Kidney (tissue), 14 donors: Measurements from ENCODE around the gene GARIN5A. TPM values are rescaled to one million over a fixed set of nuclear protein-coding genes. Genes with fewer than 3 reads are reported as not detected.
"Not testable (repeated sequence)": the region's sequence is repeated elsewhere in the genome, so short reads cannot be mapped to it uniquely, and the experiment has no call there.

Experiments used
- DNase-seq, 5 donors: peaks; one replicate each; pipeline ENCODE4 v3.0.0-alpha.2; 2013 to 2020
- FAIRE-seq: peaks from 2 replicates; lab custom pipeline; 2012; peaks lifted over from hg19 to GRCh38; lab: Jason Lieb, UNC
- H3K27ac ChIP-seq, 2 donors: one replicate each; pipeline ENCODE4 v1.7.0; 2013; ENCODE audit warnings: low read depth in 2 of 2, low read length in 2 of 2, inconsistent platforms in 1 of 2
- H3K27me3 ChIP-seq: one replicate; pipeline ENCODE4 v1.7.1; 2013; ENCODE audit warnings: low read length, inconsistent platforms; ENCODE audit not compliant: control insufficient read depth, insufficient read depth
- H3K36me3 ChIP-seq, 3 donors: one replicate each; pipeline versions ENCODE4 v1.7.0 to v1.7.1; 2013; ENCODE audit warnings: low read length in 3 of 3, control low read depth in 1 of 3, inconsistent platforms in 1 of 3; ENCODE audit not compliant: insufficient read depth in 3 of 3, control insufficient read depth in 2 of 3
- H3K4me1 ChIP-seq, 3 donors: one replicate each; pipeline versions ENCODE4 v1.7.0 to v1.7.1; 2013; ENCODE audit warnings: low read length in 3 of 3, inconsistent platforms in 1 of 3, low read depth in 1 of 3; ENCODE audit not compliant: control insufficient read depth in 2 of 3, insufficient read depth in 2 of 3
- H3K4me3 ChIP-seq, 3 donors: one replicate each; pipeline versions ENCODE4 v1.7.0 to v1.8.1; 2013; ENCODE audit warnings: low read length in 3 of 3, control low read depth in 1 of 3, inconsistent platforms in 1 of 3
- H3K9ac ChIP-seq, 3 donors: one replicate each; pipeline versions ENCODE4 v1.7.0 to v1.7.1; 2013; ENCODE audit warnings: low read length in 3 of 3, control low read depth in 1 of 3, inconsistent platforms in 1 of 3
- H3K9me3 ChIP-seq, 3 donors: one replicate each; pipeline versions ENCODE4 v1.7.0 to v1.7.1; 2013; ENCODE audit warnings: low read length in 3 of 3, control low read depth in 1 of 3, inconsistent platforms in 1 of 3; ENCODE audit not compliant: control insufficient read depth in 2 of 3, insufficient read depth in 1 of 3
- intact Hi-C: fragments of 100-400 bp; cut with DNase I; formaldehyde crosslinking; loops from one replicate; pipeline ENCODE4 v1.11.1; 2022
- polyA plus RNA-seq: library from polyadenylated mRNA; stranded (reverse); fragments of 350-450 nt; fragmentation: Illumina TruSeq; extraction: RNeasy Lipid Tissue Mini Kit (QIAGEN cat#74804); gene quantifications from one replicate; pipeline ENCODE4 v1.2.3, GENCODE V29; 2014; ENCODE audit warnings: low read depth, low replicate concordance; ENCODE audit not compliant: insufficient read depth
- total RNA-seq: library from RNA; stranded (reverse); fragmentation: NEBNext Ultra II Directional; extraction: Animal tissue kit (Norgen Biotek cat#: 25700); gene quantifications from one replicate; pipeline ENCODE4 v1.2.1, GENCODE V29; 2021
- TF ChIP-seq, protein P1 (sequence below): IDR thresholded peaks from 3 replicates; pipeline ENCODE4 v1.5.1; 2012; ENCODE audit warnings: mild to moderate bottlenecking, moderate library complexity, borderline replicate concordance; ENCODE audit not compliant: insufficient read depth; ENCODE audit errors: extremely low read depth
- donor health status: control.
- donor health status: control.
- donor health status: control.
- donor health status: control.
- donor health status: control.
- donor health status: DM: yes; HTN: yes; CAD: no.
- donor health status: Normal renal cell carcinoma (clear cell type).

Gene GARIN5A
- total and polyA plus RNA-seq, 2 donors from 2014 or later = 2.0 to 9.0 TPM

DNA sequence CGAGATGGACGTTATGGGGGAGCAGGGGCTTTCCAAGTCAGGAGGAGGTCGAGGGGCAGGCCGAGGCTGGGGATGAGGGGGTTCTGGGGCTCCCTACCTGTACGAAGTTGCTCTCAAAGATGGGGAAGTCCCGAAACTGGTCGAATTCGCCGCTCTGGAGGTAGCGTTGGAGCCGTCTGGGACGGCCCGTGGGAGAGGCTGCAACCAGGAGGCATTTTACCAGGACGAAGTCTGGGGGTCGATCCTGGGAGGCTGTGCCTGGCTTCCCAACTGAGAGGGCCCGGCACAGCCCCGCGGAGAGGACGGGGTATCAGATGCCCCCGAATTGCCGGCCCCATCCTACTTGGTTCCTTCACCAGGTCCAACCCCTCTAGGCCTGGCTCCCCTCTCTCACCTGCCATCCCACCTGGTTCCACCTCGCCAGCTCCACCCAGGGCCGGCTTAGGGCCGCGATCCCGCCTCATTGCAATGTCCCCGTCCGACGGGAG lies 868 bp downstream of the GARIN5A start:
- no peak overlapping the region for H3K9ac ChIP-seq
- intact Hi-C loops = no loop called here
- FAIRE-seq (no peak), DNase-seq (no peak)
- H3K27me3 ChIP-seq = no peaks in the 10 kb centered on the region
- peak overlapping the region; percentile 53 to 82 for H3K27ac ChIP-seq
- TF ChIP-seq, protein P1, sequence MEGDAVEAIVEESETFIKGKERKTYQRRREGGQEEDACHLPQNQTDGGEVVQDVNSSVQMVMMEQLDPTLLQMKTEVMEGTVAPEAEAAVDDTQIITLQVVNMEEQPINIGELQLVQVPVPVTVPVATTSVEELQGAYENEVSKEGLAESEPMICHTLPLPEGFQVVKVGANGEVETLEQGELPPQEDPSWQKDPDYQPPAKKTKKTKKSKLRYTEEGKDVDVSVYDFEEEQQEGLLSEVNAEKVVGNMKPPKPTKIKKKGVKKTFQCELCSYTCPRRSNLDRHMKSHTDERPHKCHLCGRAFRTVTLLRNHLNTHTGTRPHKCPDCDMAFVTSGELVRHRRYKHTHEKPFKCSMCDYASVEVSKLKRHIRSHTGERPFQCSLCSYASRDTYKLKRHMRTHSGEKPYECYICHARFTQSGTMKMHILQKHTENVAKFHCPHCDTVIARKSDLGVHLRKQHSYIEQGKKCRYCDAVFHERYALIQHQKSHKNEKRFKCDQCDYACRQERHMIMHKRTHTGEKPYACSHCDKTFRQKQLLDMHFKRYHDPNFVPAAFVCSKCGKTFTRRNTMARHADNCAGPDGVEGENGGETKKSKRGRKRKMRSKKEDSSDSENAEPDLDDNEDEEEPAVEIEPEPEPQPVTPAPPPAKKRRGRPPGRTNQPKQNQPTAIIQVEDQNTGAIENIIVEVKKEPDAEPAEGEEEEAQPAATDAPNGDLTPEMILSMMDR = no peak
- H3K9me3 ChIP-seq = no peaks in the 10 kb centered on the region
- H3K36me3 ChIP-seq = peaks cover 0 to 12% (median 10%) of the 10 kb centered on the region in 3 donors
- peaks cover 0 to 9% (median 0%) of the 10 kb centered on the region in 3 donors for H3K4me1 ChIP-seq
- peak overlapping the region in 2 of 3 donors; percentile 88 to 96 for H3K4me3 ChIP-seq

DNA sequence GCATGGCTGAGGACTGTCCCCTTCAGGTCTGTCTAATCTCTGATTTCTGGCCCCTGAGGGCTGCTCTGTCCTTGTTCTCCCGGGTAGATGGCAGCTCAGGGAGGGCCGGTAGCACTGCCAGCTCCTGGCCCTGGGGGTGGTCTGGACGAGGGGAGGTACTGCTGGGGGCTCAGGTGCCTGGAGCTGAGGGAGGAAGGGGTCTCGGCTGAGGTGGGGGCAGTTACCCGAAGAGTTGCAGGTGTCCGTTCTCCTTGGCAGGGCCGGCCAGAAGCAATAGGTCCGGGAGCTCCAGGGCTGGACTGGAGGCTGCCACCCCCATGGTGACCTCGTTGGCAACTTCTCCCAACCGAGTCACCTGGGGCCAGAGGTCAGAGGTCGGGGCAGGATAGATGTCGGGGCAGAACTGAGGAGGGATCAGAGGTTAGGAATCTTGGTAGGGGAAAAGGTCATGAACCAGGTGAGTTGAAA lies 1.5 kb downstream of the GARIN5A start:
- peak in 2 of 5 donors; percentile 71 to 82 for DNase-seq
- no peak for FAIRE-seq
- Histone ChIP-seq H3K9ac (no peak overlapping the region), H3K27ac (no peak overlapping the region), H3K4me3 (no peak overlapping the region), H3K9me3 (no peaks in the 10 kb centered on the region), H3K27me3 (no peaks in the 10 kb centered on the region), H3K4me1 (peaks cover 0 to 9% (median 0%) of the 10 kb centered on the region in 3 donors), H3K36me3 (peaks cover 0 to 11% (median 10%) of the 10 kb centered on the region in 3 donors)
- intact Hi-C loops = no loop called here
- TF ChIP-seq, protein P1 = no peak

DNA sequence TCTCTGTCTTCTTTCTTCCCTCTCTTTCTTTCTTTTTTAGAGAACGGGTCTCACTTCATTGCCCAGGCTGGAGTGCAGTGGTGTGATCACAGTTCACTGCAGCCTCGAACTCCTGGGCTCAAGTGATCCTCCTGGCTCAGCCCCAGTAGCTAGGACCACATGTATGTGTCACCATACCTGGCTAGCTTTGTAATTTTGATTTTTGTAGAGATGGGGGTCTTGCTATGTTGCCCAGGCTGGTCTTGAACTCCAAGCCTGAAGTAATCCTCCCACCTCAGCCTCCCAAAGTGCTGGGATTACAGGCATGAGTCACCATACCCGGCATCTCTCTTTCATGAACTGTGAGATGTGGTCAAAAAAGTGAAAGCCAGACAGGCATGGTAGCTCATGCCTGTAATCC lies 3.3 kb downstream of the GARIN5A start:
- H3K4me1 ChIP-seq, FAIRE-seq, H3K9ac ChIP-seq, H3K27ac ChIP-seq, intact Hi-C loops, H3K9me3 ChIP-seq, H3K27me3 ChIP-seq, H3K36me3 ChIP-seq, H3K4me3 ChIP-seq: not testable (repeated sequence)
- DNase-seq = peak in 1 of 5 donors; percentile 41

DNA sequence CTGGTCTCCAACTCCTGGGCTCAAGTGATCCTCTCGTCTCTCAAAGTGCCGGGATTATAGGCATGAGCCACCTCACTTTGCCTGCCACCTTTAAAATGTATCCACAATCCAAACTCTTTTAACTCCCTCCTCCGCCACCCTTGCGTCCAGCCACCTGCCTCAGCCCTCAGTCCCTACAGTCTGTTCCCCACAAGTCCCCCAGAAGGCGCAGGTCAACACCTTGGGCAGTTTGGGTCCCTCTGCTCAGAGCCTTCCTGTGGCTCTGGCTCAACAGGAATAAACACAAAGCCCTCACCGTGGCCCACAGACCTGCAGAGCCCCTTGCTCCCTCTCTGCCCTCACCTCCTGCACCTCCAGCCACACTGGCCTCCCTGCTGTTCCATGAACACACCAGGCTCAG lies 7.8 kb downstream of the GARIN5A start:
- Histone ChIP-seq H3K27me3 (no peaks in the 10 kb centered on the region), H3K36me3 (no peaks in the 10 kb centered on the region), H3K9ac (no peak overlapping the region), H3K4me3 (no peak overlapping the region), H3K9me3 (no peaks in the 10 kb centered on the region), H3K4me1 (peaks cover 0 to 2% (median 0%) of the 10 kb centered on the region in 3 donors), H3K27ac (no peak overlapping the region)
- intact Hi-C loops = loop anchor here (10.0 kb wide), 1 partner anchor 104 kb away; the partner anchor contains the start of gene NAPSA
- TF ChIP-seq, protein P1 = no peak
- DNase-seq = peak in 1 of 5 donors; percentile 37
- no peak for FAIRE-seq
